Iris pigment epithelial cell (primary cell): ENCODE measurements around the gene FAM111B.
"Not testable (repeated sequence)": the region's sequence is repeated elsewhere in the genome, so short reads cannot be mapped to it uniquely, and the experiment has no call there.

Experiments used
- DNase-seq: peaks from one replicate; pipeline ENCODE4 v3.0.0-alpha.2; 2011; ENCODE audit warnings: low read depth

The FAM111B gene

GRCh38 chr11:59097938-59098337 is 9.1 kb upstream of the FAM111B start:
- not testable (repeated sequence) for DNase-seq

GRCh38 chr11:59102259-59102765 is 4.7 kb upstream of the FAM111B start:
- peak; percentile 37 for DNase-seq

DNA sequence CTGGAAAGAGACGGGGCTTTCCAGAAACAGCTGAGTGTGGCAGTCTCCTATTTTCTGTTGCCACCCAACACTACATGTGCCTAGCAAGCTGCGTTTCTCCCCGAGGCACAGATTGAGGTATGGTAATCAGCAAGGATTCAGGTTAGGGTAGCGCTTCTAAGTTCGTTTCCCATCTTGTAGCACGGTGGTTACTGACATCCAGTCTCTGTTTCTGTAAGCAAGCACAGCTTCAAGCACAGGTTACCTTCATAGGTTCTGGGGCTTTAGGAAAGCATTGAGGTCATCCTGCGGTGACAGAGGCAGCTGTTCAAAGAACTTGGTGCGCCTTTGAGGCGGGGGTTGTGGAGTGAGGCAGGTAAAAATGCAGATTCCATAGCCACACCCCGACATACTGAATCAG is 684 bp downstream of the FAM111B start:
- not testable (repeated sequence) for DNase-seq

- peak; percentile 55 for DNase-seq
Measured at GRCh38 chr11:59112494-59112893, 5.5 kb downstream of the FAM111B start.

GRCh38 chr11:59114344-59114743 is 7.3 kb downstream of the FAM111B start:
- DNase-seq: no peak

DNA sequence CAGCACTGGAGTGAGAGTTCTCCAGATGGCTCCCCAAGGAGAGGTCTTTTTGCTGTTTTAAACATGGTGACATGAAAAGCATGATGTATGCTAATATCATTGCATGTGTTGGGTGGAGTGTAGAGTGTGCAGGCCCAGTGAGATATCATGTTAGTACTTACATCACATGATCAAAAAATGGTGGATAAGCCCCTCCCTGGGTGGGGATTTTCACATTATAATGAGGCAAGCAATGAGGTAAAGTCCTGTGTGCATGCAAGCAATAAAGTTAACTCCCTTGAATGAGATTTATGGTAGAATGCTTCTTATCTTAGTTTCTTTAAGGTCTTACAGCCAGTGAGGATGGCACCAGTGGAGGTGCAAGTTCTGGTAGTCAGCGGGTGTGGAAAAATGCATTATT is 8.5 kb downstream of the FAM111B start:
- no peak for DNase-seq

GRCh38 chr11:59117774-59118173 is 10.7 kb downstream of the FAM111B start:
- no peak for DNase-seq

- no peak for DNase-seq
Measured at GRCh38 chr11:59119826-59120225, 12.8 kb downstream of the FAM111B start.

GRCh38 chr11:59135648-59136461 is 28.8 kb downstream of the FAM111B start:
- DNase-seq: peak; percentile 74

DNA sequence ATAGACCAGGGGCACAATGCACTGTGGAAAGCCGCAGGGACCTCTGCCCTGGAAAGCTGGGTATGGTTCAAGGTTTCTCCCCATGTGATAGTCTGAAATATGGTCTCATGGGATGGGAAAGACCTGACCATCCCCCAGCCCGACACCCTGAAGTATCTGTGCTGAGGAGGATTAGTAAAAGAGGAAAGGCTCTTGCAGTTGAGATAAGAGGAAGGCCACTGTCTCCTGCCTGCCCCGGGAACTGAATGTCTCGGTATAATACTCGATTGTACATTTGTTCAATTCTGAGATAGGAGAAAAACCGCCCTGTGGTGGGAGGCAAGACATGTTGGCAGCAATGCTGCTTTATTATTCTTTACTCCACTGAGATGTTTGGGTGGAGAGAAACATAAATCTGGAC is 29.5 kb downstream of the FAM111B start:
- not testable (repeated sequence) for DNase-seq

- no peak for DNase-seq
Measured at GRCh38 chr11:59137190-59137589, 30.2 kb downstream of the FAM111B start.

DNA sequence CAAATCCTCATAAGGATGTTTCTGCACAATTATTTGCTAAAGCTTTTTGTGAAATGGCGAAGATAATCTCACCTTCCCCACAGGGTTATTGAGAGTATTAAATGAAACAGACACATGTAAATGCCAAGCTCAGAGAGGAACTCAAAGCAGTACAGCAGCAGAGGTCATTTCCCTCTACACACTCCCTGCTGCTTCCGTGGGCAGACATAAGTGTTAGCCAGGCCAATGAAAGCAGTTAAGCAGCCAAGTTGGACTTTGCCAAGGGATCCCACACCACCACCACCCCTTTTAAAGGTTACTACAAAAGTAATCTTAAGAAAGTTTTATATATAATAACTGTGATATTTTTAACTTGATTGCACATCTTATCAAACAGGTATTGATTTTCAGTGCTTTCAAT is 31.6 kb downstream of the FAM111B start:
- no peak for DNase-seq

DNA sequence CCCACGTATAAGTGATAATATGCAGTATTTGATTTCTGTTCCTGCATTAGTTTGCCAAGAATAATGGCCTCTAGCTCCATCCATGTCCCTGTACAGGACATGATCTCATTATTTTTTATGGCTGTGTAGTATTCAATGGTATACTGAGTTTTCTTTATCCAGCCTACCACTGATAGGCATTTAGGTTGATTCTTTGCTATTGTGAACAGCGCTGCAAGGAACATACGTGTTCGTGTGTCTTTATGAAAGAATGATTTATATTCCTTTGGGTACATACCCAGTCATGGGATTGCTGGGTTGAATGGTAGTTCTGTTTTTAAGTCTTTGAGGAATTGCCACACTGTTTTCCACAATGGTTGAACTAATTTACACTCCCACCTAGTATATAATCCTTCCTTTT is 34.2 kb downstream of the FAM111B start:
- DNase-seq: no peak

GRCh38 chr11:59141673-59142460 is 34.8 kb downstream of the FAM111B start:
- peak; percentile 45 for DNase-seq

- peak; percentile 90 for DNase-seq
Measured at GRCh38 chr11:59142530-59143507, 35.8 kb downstream of the FAM111B start, which contains the start of gene FAM111A. Gene FAM111A (plus strand): TSS chr11:59142856. CDS start chr11:59148873, 6,017 bp downstream.

DNA sequence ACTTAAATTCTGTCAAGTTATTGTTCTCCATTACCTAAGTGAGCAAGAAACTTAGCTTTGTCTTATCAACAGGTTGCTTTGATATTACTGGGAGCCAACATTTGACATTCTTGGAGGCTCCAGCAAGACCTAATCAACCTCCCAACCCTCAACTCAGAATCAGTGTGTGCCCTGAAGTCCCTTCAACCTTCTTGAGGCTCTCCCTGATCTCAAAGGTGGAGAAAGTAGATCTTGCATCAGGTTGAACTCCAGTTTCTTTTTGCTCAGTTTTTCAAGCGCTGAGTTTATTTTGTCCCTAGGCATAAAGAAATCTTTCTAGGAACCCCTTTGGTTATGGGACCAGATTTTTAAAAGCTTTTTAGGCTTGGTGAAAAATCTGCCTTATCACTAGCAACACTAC is 37.1 kb downstream of the FAM111B start:
- DNase-seq: no peak

DNA sequence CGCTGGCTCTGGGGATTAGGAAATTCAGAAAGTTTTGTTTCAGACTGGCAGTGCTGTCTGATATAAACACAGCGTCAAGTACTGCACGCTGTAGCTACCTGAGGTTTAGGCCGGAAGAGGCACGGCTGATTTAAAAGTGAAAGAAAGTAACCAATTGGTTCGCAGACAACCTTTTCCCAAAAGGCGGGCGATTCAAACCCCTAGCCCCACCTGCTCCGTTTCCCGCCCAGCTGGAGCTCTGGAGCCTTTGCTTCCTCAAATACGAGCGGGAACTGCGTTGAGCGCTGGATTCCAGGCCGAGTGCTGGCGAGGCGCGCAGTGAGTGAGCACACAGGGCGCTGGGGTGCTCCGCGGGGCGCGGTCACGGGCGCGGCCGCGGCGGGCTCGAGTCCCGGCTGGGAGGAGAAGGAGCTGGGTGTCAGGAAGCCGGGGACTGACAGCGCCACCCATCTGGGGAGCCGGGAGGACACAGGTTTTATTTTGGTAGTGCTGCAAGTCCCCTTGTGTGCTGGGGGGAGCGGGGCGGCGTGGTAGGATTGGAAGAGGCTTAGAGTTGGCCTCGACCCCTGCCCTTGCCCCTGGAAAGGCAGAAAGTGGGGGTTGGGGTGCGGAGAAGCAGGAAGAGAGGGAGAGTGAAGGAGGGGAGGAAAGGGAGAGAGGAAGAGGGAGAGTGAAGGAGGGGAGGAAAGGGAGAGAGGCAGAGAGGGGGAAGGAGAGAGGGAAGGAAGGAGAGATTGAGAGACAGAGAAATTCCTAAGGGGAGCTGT is 37.7 kb downstream of the FAM111B start:
- DNase-seq: peak; percentile 84

DNA sequence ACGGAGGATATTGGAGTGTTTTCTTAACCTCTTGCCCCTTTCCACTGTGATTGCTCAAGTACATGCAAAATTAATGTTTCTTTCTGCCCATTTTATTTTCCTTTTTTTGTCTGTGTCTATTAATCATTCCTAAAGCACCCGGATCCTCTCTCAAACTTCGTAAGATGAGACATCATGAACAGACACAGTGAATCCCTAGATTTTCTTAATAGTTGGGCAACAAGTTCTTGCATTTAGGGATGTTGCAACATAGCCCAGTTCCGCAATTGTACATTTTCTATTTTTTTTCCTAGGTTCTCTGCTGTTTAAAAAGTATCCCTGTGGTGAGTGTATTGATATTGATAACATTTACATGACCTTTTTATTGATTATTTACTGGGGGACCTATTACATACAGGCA is 38.5 kb downstream of the FAM111B start:
- peak; percentile 91 for DNase-seq

GRCh38 chr11:59151761-59152160 is 44.7 kb downstream of the FAM111B start:
- DNase-seq: no peak

DNA sequence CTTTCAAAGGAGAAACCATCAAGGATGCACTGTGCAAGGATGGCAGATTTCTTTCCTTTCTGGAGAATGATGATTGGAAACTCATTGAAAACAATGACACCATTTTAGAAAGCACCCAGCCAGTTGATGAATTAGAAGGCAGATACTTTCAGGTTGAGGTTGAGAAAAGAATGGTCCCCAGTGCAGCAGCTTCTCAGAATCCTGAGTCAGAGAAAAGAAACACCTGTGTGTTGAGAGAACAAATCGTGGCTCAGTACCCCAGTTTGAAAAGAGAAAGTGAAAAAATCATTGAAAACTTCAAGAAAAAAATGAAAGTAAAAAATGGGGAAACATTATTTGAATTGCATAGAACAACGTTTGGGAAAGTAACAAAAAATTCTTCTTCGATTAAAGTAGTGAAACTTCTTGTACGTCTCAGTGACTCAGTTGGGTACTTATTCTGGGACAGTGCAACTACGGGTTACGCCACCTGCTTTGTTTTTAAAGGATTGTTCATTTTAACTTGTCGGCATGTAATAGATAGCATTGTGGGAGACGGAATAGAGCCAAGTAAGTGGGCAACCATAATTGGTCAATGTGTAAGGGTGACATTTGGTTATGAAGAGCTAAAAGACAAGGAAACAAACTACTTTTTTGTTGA is 45.4 kb downstream of the FAM111B start:
- no peak for DNase-seq
